GM21367 (cell line): Measurements from ENCODE around the gene UTP4.
"Not testable (repeated sequence)": the region's sequence is repeated elsewhere in the genome, so short reads cannot be mapped to it uniquely, and the experiment has no call there.

Source experiments
- ATAC-seq: cut with Tn5 transposase; IDR thresholded peaks from one replicate; pipeline ENCODE4 v1.9.1; 2021; ENCODE audit not compliant: unreplicated experiment

Gene UTP4

DNA sequence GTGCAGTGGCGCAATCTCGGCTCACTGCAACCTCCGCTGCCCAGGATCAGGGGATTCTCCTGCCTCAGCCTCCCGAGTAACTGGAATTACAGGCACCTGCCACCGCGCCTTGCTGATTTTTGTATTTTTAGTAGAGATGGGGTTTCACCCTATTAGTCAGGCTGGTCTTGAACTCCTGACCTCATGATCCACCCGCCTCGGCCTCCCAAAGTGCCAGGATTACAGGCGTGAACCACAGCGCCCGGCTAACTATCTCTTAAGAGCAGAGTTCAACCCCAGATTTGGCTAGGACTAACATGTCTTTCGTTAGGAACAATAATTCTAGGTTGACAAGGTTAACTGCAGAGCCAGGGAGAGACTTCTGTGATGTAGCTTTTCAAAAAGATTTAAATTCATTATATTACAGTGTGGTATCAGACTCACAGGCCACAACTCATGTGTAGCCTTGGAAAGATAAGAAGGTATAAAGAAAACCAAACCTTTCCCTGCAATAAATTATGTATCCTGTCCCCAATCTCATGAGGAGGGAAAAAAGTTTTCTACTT lies 4.4 kb upstream of the UTP4 start:
- no peak for ATAC-seq

DNA sequence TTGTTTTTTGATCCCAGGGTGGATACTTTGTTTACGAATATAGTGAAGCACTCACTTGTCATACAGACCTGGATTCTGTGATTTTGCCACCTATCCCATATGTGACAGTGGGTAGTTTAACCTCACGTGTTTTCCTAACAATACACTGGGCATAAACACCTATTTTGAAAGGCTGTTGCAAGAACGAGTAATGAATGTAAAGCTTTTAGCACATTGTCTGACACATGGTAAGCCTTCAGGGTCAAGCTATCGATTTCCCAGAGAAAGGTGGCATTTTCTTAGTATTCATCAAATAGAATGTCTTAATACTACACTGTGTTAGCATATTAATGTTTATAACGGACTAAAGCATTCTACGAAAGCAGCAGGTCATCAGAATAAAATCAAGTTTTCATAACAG lies 2.0 kb upstream of the UTP4 start:
- no peak for ATAC-seq

DNA sequence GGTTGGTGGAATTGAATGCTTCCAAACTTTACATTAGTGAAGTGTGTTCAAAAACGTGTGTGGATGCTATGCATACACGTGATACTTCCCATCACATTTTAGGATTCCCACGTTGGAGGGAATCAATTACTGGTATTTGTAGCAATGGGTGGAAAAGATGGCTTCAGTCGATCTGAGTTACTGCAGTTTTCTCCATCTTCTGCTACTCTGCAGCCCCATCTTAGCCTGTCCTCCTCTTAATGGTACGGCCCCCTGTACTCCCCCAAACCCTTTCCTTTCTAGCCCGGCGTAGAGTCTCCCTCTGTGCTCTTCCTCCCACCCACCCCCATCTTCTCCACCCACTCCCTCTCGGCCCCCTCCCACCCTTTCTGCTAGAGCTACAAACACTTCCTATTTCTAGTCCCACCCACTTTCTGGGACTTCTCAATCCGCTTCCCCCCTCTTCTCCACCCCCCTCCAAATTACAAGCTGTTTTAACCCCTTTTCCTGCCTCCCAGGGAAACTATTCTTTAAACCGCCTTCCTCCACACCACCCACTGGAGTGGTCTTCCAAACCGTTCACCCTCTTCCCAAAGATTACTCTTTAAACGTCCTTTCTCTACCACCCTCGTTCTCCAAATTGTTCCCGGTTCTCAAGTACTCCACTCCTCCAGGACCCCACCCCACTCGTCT lies 1.1 kb upstream of the UTP4 start:
- ATAC-seq: no peak

DNA sequence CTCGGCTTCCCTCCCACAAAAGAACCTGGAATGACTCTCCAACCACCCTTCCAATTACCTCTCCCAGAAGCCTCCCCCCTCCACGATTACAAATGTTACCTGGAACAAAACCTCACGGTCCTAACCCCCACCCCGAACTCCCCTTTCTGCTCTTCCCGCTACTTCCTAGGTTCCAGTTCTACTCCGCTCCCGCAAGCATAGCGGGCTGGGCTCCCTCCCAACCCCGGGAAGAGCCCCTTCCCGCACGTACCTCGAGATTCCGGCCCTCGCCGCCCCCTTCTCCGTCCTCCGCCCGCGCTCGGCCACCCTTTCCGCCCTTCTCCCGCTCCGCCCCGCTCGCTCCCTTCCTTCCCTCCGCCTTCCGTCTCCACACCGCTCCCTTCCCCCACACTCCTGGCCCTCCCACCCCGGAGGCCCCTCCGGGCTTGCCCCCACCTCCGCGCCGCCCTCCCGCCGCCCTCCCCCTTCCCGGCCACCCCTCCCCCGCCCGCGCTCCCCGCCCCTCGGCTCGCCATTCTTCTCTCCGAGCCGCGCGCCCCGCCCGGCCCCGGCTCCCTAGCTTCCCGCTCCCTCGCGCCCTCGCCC lies 518 bp upstream of the UTP4 start:
- ATAC-seq: peak; percentile 26

DNA sequence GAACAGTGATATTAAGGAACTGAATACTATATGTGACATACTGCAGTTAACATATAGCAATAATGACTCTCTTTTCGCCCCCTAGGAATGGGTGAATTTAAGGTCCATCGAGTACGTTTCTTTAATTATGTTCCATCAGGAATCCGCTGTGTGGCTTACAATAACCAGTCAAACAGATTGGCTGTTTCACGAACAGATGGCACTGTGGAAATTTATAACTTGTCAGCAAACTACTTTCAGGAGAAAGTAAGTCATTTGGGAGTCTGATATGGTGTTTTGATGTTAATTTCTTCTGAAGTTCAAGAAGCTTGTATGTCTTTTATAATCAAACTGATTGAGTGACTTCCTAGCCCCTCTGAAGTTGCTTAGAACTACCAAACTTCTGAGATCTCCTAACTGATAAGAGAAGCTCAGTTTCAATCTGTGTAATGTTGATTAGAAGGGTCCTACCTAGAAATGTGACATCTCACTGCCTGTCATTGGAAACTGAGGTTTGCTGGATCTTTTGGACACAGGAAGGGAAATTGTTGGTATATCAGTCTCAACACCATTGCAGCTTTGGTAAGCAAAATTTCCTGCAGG lies 1.0 kb downstream of the UTP4 start:
- ATAC-seq: no peak

DNA sequence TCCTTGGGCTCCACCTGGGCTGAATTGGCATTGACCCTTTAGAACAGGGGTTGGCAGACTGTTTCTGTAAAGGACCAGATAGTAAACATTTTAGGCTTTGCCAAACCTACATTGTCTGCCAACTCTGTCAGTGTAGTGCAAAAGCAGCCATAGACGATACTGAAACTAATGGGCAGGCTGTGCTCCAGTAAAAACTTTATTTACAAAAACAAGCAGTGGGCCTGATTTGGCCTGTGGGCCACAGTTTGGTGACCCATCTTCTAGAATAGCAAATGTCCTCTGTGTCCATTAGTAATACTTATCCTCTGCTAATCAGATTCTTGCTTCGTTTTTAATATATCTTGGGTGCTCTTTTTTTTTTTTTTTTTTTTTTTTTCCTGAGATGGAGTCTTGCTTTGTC lies 6.2 kb downstream of the UTP4 start:
- no peak for ATAC-seq

DNA sequence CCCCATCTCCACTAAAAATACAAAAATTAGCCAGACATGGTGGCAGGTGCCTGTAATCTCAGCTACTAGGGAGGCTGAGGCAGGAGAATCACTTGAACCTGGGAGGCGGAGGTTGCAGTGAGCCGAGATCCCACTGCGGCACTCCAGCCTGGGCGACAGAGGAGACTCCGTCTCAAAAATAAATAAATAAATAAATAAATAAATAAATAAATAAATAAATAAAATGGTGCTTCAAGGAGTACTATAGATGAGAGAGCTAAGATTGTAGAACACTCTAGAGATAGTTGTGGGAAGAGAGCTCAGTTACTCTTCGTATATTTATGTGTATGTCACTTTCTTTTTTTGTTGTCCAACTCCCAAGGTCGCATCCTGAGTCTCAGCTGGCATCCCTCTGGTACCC lies 7.0 kb downstream of the UTP4 start:
- not testable (repeated sequence) for ATAC-seq

DNA sequence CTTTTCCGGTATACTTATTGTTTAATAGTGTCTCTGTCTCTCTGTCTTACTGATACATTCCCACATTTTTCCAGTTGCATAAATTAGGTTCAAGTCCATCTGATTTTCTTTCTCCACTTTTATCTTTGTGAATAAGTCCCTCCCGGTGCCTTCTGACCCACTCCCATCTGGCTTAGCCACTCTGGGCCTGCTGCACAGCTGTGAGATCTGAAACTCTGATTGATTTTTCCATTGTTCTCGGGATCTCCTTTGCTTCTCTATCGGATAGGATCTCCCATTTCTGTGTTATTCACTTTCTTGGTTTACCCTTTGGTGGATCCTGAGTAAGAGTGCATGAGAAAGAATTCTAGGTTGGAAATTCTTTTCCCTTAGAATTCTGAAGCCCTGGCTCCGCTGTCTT lies 8.6 kb downstream of the UTP4 start:
- ATAC-seq: no peak

DNA sequence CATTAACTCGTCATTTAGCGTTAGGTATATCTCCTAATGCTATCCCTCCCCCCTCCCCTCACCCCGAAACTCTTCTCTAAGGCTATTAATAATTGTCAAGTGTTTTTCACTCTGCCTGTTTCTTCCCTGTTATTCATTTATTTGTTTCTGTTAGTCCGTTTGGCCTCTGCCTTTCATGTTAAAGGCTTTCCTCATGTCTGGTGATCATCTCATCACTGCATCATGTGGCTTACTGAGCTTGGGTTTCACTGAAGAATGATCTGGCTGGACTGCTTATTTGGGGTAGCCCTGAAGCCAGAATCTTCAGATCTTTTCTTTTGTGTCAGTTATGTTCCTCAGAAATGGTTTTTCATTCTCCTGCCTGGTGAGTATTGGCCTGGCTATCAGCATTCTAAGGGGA lies 9.5 kb downstream of the UTP4 start:
- no peak for ATAC-seq

DNA sequence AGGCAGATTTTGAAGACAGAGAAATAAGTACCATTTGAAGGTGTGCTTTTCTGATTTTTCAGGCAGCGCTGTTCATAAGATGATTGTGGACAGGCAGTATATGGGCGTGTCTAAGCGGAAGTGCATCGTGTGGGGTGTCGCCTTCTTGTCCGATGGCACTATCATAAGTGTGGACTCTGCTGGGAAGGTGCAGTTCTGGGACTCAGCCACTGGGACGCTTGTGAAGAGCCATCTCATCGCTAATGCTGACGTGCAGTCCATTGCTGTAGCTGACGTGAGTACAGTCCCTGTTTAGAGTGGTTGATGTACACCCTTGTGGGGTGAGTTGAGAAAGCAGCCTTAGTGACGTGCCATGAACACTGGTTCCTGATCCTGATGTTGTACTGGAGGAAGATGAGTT lies 10.7 kb downstream of the UTP4 start:
- ATAC-seq: no peak

DNA sequence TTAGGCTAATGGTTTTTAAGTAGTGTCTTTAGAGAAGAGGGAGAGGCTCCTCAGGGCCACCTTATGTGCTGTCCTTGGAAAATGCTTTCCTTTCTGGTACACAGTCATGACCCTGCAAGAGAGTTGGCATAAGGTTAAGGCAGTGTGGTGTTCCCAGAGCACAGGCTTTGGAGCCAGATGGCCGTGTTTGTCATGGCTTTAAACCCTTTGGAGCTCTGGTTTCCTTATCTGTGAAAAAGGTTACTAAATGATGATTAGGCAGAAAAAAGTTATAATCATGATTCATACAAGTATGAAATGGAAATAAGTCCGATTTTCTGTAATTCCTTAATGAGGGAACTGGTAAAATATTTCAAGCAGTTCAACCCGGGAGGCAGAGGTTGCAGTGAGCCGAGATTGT lies 13.2 kb downstream of the UTP4 start:
- no peak for ATAC-seq

DNA sequence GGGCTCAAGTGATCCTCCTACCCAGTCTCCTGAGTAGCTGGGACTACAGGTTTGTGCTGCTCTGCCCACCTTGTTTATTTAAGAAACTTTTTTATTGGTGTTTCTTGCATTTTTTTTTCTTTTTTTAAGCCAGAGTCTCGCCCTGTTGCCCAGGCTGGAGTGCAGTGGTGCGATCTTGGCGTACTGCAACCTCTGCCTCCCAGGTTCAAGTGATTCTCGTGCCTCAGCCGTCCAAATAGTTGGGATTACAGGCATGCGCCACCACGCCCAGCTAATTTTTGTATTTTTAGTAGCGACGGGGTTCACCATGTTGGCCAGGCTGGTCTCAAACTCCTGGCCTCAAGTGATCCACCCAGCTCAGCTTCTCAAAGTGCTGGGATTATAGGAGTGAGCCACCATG lies 17.2 kb downstream of the UTP4 start:
- ATAC-seq: not testable (repeated sequence)

DNA sequence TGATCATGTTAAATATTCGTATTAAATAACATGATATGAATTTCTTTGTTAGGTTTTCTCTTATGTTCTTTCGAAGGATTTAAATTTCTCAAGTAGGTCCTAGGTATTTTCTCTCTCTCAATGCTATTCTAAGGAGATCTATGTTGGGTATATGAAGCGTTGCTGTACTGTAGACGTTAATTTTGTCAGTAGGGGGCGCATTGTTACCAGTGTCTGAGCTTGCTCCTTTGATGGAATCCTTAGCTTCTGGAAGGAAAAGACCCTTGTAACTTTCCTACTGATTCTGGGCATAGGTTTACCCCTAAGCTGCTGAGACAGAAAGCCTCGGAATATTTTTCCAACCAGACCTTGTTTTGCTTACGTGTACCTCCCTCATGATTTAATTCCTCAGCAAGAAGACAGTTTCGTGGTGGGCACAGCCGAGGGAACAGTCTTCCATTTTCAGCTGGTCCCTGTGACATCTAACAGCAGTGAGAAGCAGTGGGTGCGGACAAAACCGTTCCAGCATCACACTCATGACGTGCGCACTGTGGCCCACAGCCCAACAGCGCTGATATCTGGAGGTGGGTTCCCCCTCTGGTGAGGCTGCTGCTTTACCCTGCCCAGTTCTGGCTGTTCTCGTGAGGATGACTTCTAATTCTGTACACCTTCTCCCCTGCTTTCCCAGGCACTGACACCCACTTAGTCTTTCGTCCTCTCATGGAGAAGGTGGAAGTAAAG lies 17.9 kb downstream of the UTP4 start:
- no peak for ATAC-seq

DNA sequence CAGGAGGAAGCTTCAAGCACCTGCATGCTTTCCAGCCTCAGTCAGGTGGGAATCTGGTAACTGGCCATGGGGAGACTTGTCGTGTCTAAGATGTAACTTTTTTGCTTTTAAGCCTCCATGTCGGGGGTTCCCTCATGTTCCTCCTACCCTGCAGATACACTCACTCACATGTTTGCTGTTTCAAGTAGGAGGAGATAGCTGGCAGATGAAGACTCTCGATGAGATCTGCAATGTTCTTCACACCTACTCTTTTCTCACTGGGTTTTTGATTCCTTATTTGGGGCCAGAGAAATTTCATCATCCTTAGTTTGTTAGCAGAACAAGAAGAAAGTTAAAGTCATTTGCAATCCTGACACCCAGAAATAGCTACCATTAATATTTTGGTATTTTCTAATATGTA lies 24.7 kb downstream of the UTP4 start:
- no peak for ATAC-seq

DNA sequence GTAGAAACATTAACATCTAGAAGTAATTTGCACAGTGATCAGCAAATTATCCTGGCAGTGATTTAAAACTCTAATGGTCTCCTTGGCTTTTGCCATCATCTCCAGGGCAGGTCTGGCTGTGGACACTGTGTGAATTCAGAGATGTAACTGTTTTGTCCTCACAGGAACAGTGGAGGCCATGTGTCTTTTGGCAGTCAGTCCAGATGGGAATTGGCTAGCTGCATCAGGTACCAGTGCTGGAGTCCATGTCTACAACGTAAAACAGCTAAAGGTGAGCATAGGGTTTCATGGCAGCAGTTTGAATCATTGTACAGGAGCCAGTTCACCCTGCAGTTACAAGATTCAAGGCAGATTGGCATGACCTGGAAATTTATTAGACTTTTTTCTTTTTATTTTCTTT lies 27.7 kb downstream of the UTP4 start:
- ATAC-seq: no peak

DNA sequence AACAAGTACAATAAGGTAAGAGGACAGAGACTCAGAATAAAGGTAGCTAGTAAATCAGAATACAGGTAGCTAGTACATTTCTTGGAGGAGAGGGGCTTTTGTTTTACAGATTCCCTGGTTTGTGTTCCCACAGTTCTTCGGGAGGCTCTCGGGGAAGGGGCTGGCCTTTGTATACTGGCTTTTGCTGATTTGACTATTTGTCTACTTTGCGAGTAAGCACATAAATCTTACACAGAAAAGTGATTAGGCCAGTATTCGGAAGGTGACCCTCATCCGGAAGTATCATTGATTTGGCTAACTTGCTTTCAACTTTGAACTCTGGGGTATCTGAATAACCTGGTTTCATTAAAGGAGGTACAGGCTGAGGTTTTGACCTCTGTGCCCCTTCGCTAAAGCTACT lies 33.1 kb downstream of the UTP4 start:
- ATAC-seq: no peak

DNA sequence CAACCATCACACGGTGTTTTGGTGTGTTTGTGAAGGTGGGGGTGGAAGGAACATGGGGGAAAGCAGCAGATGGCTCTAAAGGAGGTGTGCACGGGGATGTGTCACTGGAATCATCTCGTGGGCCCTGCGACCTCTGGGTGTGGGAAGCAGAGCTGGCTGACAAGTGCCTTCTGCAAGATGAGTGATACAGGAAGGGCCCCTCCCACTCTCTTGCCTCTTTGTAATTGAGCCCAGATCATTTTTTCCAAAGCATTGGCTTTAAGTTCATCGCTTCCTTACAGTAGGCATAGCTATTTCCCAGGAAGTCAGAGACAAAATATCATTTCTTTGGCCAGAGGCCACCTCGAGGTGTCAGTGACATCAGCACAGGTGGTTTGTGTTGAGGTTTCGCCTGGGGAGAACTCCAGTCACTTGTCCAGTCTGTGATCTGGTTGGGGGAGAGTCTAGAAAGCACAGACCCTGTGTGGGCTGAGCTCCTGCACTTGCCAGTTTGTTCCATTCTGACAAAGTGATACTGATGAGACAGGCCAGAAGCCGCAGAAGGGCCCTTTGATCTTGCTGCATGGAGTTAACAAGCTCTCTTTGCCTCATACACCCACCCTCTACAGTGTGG lies 33.9 kb downstream of the UTP4 start:
- ATAC-seq: no peak

DNA sequence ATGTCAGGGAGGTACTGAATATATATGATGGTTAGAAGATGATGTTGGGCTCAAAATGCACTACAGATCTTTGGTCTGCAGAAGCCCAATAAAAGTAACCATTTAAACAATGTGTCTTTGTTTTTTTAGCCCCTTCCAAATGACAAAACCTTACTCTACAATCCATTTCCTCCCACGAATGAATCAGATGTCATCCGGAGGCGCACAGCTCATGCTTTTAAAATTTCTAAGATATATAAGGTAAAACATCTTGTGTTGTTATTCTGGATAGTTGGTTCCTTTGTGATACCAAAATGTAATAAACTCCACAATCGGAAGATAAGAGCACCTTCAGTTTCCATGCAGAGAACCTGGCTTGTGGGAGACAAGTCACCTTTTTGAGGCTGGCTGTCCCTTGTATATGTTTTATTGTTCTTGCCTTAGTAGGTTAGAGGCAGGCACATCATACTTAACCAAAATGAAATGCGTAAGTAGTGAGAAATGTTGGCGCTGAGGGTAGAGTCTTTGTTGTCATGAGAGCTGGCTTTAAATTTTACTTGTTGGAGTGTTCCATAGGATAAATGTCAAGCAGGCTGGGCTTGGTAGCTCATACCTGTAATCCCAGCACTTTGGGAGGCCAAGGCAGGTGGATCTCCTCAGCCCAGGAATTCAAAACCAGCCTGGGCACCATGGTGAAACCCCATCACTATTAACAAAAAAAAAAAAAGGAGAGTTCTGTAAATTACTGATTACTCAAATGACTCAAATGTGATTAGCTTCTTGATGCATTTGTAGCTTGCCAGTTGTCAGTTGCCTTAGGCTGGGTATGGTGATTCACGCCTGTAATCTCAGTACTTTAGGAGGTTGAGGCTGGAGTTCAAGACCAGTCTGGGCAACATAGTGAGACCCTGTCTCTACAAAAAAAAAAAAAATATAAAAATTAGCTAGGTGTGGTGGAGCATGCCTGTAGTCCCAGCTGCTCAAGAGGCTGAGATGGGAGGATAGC lies 34.8 kb downstream of the UTP4 start:
- no peak for ATAC-seq

DNA sequence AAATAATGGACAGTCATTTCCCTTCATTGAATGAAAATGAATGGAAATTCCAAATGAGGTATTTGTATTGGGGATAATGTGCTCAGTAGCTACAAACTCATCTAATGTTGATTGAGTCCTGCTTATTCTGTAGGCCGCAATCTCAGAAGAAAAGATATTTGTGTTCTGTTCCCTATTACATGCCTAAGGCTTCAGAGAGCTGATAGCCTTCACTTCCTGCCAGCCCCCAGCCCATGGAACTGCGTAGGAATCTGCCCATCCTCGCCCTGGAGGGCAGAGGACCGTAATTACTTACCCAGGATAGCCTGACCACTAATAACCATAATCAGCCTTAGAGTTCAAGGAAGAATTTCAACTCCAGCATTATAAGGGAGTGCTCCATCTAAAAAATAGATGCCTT lies 36.6 kb downstream of the UTP4 start:
- no peak for ATAC-seq

DNA sequence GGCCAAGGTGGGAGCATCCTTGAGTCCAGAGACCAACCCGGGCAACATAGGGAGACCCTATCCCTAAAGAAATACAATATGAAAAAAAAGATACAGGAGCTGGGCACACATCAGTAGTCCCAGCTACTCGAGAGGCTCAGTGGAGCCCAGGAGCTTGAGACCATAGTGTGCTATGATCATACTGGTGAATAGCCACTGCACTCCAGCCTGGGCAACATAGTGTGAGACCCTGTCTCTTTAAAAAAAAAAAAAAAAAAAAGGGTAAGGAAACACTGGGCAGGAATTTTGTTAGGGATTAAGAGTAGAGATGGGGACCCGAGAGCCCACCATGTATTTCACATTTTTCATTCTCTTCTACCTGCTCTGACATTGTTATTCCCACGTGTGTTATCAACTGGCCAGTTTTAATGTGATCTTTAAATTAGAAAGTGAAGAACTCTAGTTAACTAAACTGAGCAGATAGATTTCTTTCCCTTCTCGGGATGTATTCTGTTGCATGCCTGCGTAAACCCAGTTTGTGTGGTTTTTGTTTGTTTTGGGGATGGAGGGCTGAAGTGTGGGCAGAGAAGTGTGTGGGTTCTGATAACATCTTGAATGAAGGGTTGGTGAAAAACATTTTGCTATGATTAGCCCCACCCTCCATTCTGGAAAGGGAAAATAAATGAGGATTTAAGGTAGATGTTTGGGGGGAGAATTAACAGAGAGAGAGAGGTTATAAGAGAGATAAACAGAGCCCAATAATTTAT lies 37.3 kb downstream of the UTP4 start:
- no peak for ATAC-seq
